Peyer's patch (tissue), 4 donors: ENCODE data around the gene C3orf70. TPM values are rescaled to one million over a fixed set of nuclear protein-coding genes. Genes with fewer than 3 reads are reported as not detected.

Experiments used
- DNase-seq, 3 donors: peaks; one replicate each; pipeline ENCODE4 v3.0.0-alpha.2; 2017 to 2019
- H3K27ac ChIP-seq, 4 donors: fragments of 200-600 bp; sonication (generic); one replicate each; pipeline ENCODE4 v1.5.1; 2016 to 2019
- H3K27me3 ChIP-seq, 2 donors: fragments of 200-600 bp; sonication (generic); one replicate each; pipeline ENCODE4 v1.5.1; 2019
- H3K36me3 ChIP-seq, 3 donors: fragments of 200-600 bp; sonication (generic); one replicate each; pipeline ENCODE4 v1.5.1; 2016 to 2019
- H3K4me1 ChIP-seq, 4 donors: fragments of 200-600 bp; sonication (generic); one replicate each; pipeline ENCODE4 v1.5.1; 2016 to 2019
- H3K4me3 ChIP-seq, 4 donors: fragments of 200-600 bp; sonication (generic); 1 replicate in 3 of 4; 2 replicates in 1 of 4; pipeline ENCODE4 v1.5.1; 2016 to 2019; ENCODE audit warnings: mild to moderate bottlenecking in 1 of 4
- H3K9me3 ChIP-seq, 4 donors: fragments of 200-600 bp; sonication (generic); one replicate each; pipeline ENCODE4 v1.5.1; 2016 to 2019; ENCODE audit warnings: mild to moderate bottlenecking in 1 of 4
- POLR2A ChIP-seq, 2 donors: fragments of 450-650 bp; IDR thresholded peaks; one replicate each; pipeline ENCODE4 v1.5.1; 2017; ENCODE audit warnings: antibody characterized with exemption in 2 of 2, mild to moderate bottlenecking in 2 of 2, moderate library complexity in 2 of 2
- total RNA-seq, 4 donors: library from RNA; depleted of rRNA; stranded (reverse); fragments of >200 nt; gene quantifications; one replicate each; pipeline ENCODE4 v1.1.0, GENCODE V29; 2016
- TF ChIP-seq, protein P1 (sequence below), 6 experiments: fragments of 450-650 bp in 4 of 6; fragments of 200-600 bp in 2 of 6; sonication (generic) in 1 of 6; IDR thresholded peaks; one replicate each; pipeline ENCODE4 v1.5.1; 2017 to 2019; ENCODE audit warnings: antibody characterized with exemption in 6 of 6, mild to moderate bottlenecking in 3 of 6, moderate library complexity in 1 of 6

C3orf70 gene
- total RNA-seq, 4 donors from 2014 or later = 4.1 to 6.5 (median 5.5) TPM

DNA sequence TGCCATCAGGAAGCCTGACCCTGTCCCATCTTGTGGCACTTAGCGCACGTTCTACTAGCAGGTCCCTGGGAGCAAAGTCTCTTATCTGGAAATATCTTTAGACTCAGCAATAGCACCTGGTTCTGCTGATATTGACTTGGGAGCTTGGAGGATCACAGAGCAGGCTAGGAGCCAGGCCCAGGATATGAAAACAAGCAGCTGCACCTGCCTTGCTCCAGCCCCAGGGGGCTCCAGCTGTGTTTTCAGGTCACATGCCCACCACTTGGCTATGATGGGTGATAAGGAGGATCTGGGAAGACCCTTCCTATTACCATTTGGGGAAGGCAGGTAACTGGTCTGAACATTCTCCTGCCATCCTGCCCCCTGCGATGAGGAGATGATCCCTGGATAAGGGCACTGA, 87.8 kb downstream of the C3orf70 start:
- H3K27ac ChIP-seq = no peak overlapping the region
- H3K27me3 ChIP-seq = no peaks in the 10 kb centered on the region
- H3K36me3 ChIP-seq = no peaks in the 10 kb centered on the region
- TF ChIP-seq, protein P1, sequence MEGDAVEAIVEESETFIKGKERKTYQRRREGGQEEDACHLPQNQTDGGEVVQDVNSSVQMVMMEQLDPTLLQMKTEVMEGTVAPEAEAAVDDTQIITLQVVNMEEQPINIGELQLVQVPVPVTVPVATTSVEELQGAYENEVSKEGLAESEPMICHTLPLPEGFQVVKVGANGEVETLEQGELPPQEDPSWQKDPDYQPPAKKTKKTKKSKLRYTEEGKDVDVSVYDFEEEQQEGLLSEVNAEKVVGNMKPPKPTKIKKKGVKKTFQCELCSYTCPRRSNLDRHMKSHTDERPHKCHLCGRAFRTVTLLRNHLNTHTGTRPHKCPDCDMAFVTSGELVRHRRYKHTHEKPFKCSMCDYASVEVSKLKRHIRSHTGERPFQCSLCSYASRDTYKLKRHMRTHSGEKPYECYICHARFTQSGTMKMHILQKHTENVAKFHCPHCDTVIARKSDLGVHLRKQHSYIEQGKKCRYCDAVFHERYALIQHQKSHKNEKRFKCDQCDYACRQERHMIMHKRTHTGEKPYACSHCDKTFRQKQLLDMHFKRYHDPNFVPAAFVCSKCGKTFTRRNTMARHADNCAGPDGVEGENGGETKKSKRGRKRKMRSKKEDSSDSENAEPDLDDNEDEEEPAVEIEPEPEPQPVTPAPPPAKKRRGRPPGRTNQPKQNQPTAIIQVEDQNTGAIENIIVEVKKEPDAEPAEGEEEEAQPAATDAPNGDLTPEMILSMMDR (IDR thresholded peaks at IDR 0.05) = no peak
- TF ChIP-seq POLR2A (IDR thresholded peaks at IDR 0.05) = no peak
- H3K9me3 ChIP-seq = peaks cover 0 to 3% (median 0%) of the 10 kb centered on the region in 4 donors
- H3K4me3 ChIP-seq = no peak overlapping the region
- peaks cover 0 to 13% (median 0%) of the 10 kb centered on the region in 4 donors for H3K4me1 ChIP-seq
- no peak for DNase-seq

DNA sequence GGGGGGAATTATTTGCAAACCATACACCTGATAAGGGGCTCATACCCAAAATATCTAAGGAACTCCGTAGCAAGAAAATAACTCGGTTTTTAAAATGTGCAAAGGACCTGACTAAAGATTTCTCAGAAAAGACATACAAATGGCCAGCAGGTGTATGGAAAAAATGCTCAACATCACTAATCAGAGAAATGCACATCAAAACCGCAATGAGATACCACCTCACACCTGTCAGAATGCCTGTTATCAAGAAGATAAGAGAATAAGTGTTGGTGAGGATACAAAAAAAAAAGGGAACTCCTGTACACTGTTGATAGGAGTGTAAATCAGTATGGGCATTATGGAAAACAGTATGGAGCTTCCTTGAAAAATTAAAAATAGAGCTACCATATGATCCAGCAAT, 89.4 kb downstream of the C3orf70 start:
- Histone ChIP-seq H3K4me1 (no peaks in the 10 kb centered on the region), H3K4me3 (no peak overlapping the region), H3K27ac (no peak overlapping the region), H3K9me3 (peaks cover 0 to 3% (median 0%) of the 10 kb centered on the region in 4 donors), H3K27me3 (no peaks in the 10 kb centered on the region), H3K36me3 (no peaks in the 10 kb centered on the region)
- TF ChIP-seq POLR2A (IDR thresholded peaks at IDR 0.05) = no peak
- TF ChIP-seq, protein P1 (IDR thresholded peaks at IDR 0.05) = no peak
- no peak for DNase-seq

DNA sequence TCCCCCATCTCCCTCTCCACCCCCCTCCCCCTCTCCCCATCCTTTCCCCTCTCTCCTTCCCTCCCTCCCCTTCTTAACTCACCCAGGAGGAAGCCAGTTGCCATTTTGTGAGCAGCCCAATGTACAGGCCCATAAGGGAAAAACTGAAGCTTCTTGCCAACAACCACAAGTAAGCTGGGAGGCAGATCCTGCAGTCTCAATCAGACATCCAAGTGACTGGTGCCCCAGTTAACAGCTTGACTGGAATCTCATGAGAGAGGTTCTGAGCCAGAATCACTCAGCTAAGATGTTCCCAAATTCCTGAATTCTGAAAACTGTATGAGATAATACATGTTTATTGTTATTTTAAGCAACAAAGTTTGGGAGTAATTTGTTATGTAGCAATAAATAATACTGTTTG, 90.7 kb downstream of the C3orf70 start:
- no peaks in the 10 kb centered on the region for H3K36me3 ChIP-seq
- no peaks in the 10 kb centered on the region for H3K27me3 ChIP-seq
- no peak overlapping the region for H3K27ac ChIP-seq
- H3K4me1 ChIP-seq = no peaks in the 10 kb centered on the region
- H3K4me3 ChIP-seq = no peak overlapping the region
- peaks cover 0 to 3% (median 0%) of the 10 kb centered on the region in 4 donors for H3K9me3 ChIP-seq
- TF ChIP-seq POLR2A (IDR thresholded peaks at IDR 0.05) = no peak
- TF ChIP-seq, protein P1 (IDR thresholded peaks at IDR 0.05) = no peak
- no peak for DNase-seq

DNA sequence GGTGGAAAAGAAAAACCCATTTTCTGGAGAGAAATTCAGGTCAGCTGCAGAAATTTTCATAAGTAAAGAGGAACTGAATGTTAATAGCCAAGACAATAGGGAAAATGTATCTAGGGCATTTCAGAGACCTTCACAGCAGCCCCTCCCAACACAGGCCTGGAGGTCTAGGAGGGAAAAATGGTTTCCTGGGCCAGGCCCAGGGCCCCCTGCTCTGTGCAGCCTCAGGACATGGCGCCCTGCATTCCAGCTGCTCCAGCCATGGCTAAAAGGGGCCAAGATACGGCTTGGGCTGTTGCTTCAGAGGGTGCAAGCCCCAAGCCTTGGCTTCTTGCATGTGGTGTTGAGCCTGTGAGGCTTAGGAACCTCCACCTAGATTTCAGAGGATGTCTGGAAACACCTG, 92.2 kb downstream of the C3orf70 start:
- H3K9me3 ChIP-seq = peaks cover 0 to 3% (median 0%) of the 10 kb centered on the region in 4 donors
- no peaks in the 10 kb centered on the region for H3K27me3 ChIP-seq
- H3K36me3 ChIP-seq = no peaks in the 10 kb centered on the region
- DNase-seq = no peak
- H3K4me3 ChIP-seq = no peak overlapping the region
- no peak overlapping the region for H3K27ac ChIP-seq
- no peaks in the 10 kb centered on the region for H3K4me1 ChIP-seq
- TF ChIP-seq, protein P1 (IDR thresholded peaks at IDR 0.05) = no peak
- TF ChIP-seq POLR2A (IDR thresholded peaks at IDR 0.05) = no peak

DNA sequence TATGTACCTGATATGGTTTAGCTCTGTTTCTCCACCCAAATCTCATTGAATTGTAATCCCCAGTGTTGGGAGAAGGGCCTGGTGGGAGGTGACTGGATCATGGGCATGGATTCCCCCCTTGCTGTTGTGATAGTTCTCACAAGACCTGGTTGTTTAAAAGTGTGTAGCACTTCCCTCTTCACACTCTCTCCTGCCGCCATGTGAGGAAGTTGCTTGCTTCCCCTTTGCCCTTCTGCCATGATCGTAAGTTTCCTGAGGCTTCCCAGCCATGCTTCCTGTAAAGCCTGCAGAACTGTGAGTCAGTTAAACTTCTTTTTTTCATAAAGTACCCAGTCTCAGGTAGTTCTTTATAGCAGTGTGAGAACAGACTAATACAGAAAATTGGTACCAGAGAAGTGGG, 93.1 kb downstream of the C3orf70 start:
- no peak overlapping the region for H3K27ac ChIP-seq
- H3K4me3 ChIP-seq = no peak overlapping the region
- peaks cover 0 to 3% (median 0%) of the 10 kb centered on the region in 4 donors for H3K9me3 ChIP-seq
- H3K36me3 ChIP-seq = no peaks in the 10 kb centered on the region
- H3K4me1 ChIP-seq = no peaks in the 10 kb centered on the region
- DNase-seq = no peak
- H3K27me3 ChIP-seq = no peaks in the 10 kb centered on the region
- TF ChIP-seq POLR2A (IDR thresholded peaks at IDR 0.05) = no peak
- TF ChIP-seq, protein P1 (IDR thresholded peaks at IDR 0.05) = no peak

DNA sequence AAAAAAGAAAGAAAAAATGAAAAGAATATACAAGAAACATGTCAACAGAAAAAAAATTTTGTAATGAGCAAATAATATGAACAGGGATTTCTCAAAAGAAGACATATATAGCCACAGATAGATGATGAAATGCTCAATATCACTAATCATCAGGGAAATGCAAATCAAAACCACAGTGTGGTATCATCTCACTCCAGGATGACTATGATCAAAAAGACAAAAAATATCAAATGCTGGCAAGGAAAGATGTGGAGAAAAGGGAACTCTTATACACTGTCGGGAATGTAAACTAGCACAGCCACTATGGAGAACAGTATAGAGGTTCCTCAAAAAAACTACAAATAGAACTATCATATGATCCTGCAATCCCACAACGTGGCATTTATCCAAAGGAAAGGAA, 94.1 kb downstream of the C3orf70 start:
- Histone ChIP-seq H3K4me1 (no peaks in the 10 kb centered on the region), H3K4me3 (no peak overlapping the region), H3K27me3 (no peaks in the 10 kb centered on the region), H3K36me3 (no peaks in the 10 kb centered on the region), H3K9me3 (peaks cover 0 to 3% (median 0%) of the 10 kb centered on the region in 4 donors), H3K27ac (no peak overlapping the region)
- TF ChIP-seq POLR2A (IDR thresholded peaks at IDR 0.05) = no peak
- TF ChIP-seq, protein P1 (IDR thresholded peaks at IDR 0.05) = no peak
- no peak for DNase-seq
